ENCODE results near the gene COL5A2.

- TF ChIP-seq POLR2A (IDR thresholded peaks at IDR 0.05) (no peak), POLR2AphosphoS5 (IDR thresholded peaks at IDR 0.05) (no peak)
- TF ChIP-seq, protein P1, sequence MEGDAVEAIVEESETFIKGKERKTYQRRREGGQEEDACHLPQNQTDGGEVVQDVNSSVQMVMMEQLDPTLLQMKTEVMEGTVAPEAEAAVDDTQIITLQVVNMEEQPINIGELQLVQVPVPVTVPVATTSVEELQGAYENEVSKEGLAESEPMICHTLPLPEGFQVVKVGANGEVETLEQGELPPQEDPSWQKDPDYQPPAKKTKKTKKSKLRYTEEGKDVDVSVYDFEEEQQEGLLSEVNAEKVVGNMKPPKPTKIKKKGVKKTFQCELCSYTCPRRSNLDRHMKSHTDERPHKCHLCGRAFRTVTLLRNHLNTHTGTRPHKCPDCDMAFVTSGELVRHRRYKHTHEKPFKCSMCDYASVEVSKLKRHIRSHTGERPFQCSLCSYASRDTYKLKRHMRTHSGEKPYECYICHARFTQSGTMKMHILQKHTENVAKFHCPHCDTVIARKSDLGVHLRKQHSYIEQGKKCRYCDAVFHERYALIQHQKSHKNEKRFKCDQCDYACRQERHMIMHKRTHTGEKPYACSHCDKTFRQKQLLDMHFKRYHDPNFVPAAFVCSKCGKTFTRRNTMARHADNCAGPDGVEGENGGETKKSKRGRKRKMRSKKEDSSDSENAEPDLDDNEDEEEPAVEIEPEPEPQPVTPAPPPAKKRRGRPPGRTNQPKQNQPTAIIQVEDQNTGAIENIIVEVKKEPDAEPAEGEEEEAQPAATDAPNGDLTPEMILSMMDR (IDR thresholded peaks at IDR 0.05) = no peak
Measured at GRCh38 chr2:189129971-189130370, 49.6 kb downstream of the COL5A2 start.
